HepG2 (cell line): ENCODE data around the gene TIPIN. TPM values are rescaled to one million over a fixed set of nuclear protein-coding genes. Genes with fewer than 3 reads are reported as not detected.

ENCODE experiments used
- GABPB1 ChIP-seq: IDR thresholded peaks from 2 replicates; pipeline ENCODE4 v1.6.1; 2016; ENCODE audit warnings: mild to moderate bottlenecking, missing genetic modification reagents, moderate library complexity, missing compliant biosample characterization
- GATA4 ChIP-seq: sonication (generic); IDR thresholded peaks from 2 replicates; pipeline ENCODE4 v1.6.1; 2016; ENCODE audit warnings: antibody characterized with exemption, low read depth, borderline replicate concordance
- NCOA1 ChIP-seq: sonication (generic); formaldehyde crosslinking; IDR thresholded peaks from 2 replicates; pipeline ENCODE4 v1.9.0; 2021; ENCODE audit warnings: missing genetic modification reagents
- NFATC3 ChIP-seq: sonication (generic); formaldehyde crosslinking; IDR thresholded peaks from 2 replicates; pipeline ENCODE4 v1.5.1; 2020; ENCODE audit warnings: mild to moderate bottlenecking, missing genetic modification reagents
- REPIN1 ChIP-seq: sonication (generic); formaldehyde crosslinking; IDR thresholded peaks from 2 replicates; pipeline ENCODE4 v1.8.0; 2022; ENCODE audit warnings: missing genetic modification reagents, low read depth, mild to moderate bottlenecking, borderline replicate concordance
- SAP130 ChIP-seq: IDR thresholded peaks from 2 replicates; pipeline ENCODE4 v1.6.1; 2016; ENCODE audit warnings: low read depth
- ZFX ChIP-seq: sonication (generic); formaldehyde crosslinking; IDR thresholded peaks from 2 replicates; pipeline ENCODE4 v1.4.0; 2020; ENCODE audit warnings: mild to moderate bottlenecking, low read depth, missing genetic modification reagents, moderate library complexity
- ZNF138 ChIP-seq: sonication (generic); formaldehyde crosslinking; IDR thresholded peaks from 2 replicates; pipeline ENCODE4 v1.5.0; 2020; ENCODE audit warnings: mild to moderate bottlenecking, low read depth, missing genetic modification reagents
- ZNF160 ChIP-seq: sonication (generic); formaldehyde crosslinking; IDR thresholded peaks from 2 replicates; pipeline ENCODE4 v1.8.0; 2022; ENCODE audit warnings: mild to moderate bottlenecking, inconsistent platforms, missing genetic modification reagents
- ZNF3 ChIP-seq: IDR thresholded peaks from 2 replicates; pipeline ENCODE4 v1.7.0; 2017; ENCODE audit warnings: inconsistent platforms
- ZNF329 ChIP-seq: sonication (generic); formaldehyde crosslinking; IDR thresholded peaks from 2 replicates; pipeline ENCODE4 v1.9.0; 2021; ENCODE audit warnings: low read depth, mild to moderate bottlenecking, missing genetic modification reagents
- ZNF75D ChIP-seq: sonication (generic); formaldehyde crosslinking; IDR thresholded peaks from 2 replicates; pipeline ENCODE4 v1.8.1; 2023; ENCODE audit warnings: missing genetic modification reagents, mild to moderate bottlenecking, borderline replicate concordance
- ZNF781 ChIP-seq: sonication (generic); formaldehyde crosslinking; IDR thresholded peaks from 2 replicates; pipeline ENCODE4 v1.5.1; 2020; ENCODE audit warnings: borderline replicate concordance, mild to moderate bottlenecking, missing genetic modification reagents; ENCODE audit errors: not compliant biosample characterization
- ZSCAN25 ChIP-seq: sonication (generic); formaldehyde crosslinking; IDR thresholded peaks from 2 replicates; pipeline ENCODE4 v1.8.0; 2022; ENCODE audit warnings: mild to moderate bottlenecking, missing genetic modification reagents
- polyA plus RNA-seq, 8 experiments: library from polyadenylated mRNA; depleted of rRNA in 3 of 8; stranded (reverse) in 7 of 8; unstranded in 1 of 8; fragments of >200 nt; fragmentation: Illumina TruSeq in 4 of 8; extraction: Trizol in 4 of 8; gene quantifications; 2 replicates each; pipeline versions ENCODE4 v1.2.1 to v1.2.3, GENCODE V29; 2011 to 2016; ENCODE audit warnings: low read depth in 4 of 8, missing spikeins in 1 of 8, mixed read lengths in 1 of 8; ENCODE audit not compliant: insufficient read depth in 1 of 8
- total RNA-seq, 5 experiments: library from RNA; depleted of rRNA; stranded (reverse); fragments of >200 nt; fragmentation: Illumina TruSeq; extraction: Trizol; gene quantifications; 2 replicates each; pipeline ENCODE4 v1.2.3, GENCODE V29; 2016; ENCODE audit warnings: low read depth in 1 of 5
- TF ChIP-seq, protein P1 (sequence below): fragments of 450-650 bp; IDR thresholded peaks from 2 replicates; pipeline ENCODE4 v1.6.1; 2017
- TF ChIP-seq, protein P2 (sequence below): IDR thresholded peaks from 2 replicates; pipeline ENCODE4 v1.6.1; 2012; ENCODE audit warnings: low read depth, low read length, improper control_type of control experiment
- TF ChIP-seq, protein P3 (sequence below): IDR thresholded peaks from 2 replicates; pipeline ENCODE4 v1.6.1; 2016; ENCODE audit warnings: missing compliant biosample characterization, missing genetic modification reagents, borderline replicate concordance
- TF ChIP-seq, protein P4 (sequence below), 2 experiments: fragments of 450-650 bp in 1 of 2; sonication (generic) in 1 of 2; formaldehyde crosslinking; IDR thresholded peaks; 2 replicates each; pipeline versions ENCODE4 v1.5.0 to v1.8.0; 2020 to 2022; ENCODE audit warnings: mild to moderate bottlenecking in 1 of 2, missing genetic modification reagents in 1 of 2
- TF ChIP-seq, protein P5 (sequence below): sonication (generic); formaldehyde crosslinking; IDR thresholded peaks from 2 replicates; pipeline ENCODE4 v1.8.1; 2023; ENCODE audit warnings: mild to moderate bottlenecking, moderate library complexity, missing genetic modification reagents
- TF ChIP-seq, protein P6 (sequence below): sonication (generic); formaldehyde crosslinking; IDR thresholded peaks from 2 replicates; pipeline ENCODE4 v1.5.0; 2020; ENCODE audit warnings: mild to moderate bottlenecking, missing genetic modification reagents, moderate library complexity
- TF ChIP-seq, protein P7 (sequence below): sonication (generic); formaldehyde crosslinking; conservative IDR thresholded peaks from 2 replicates; pipeline ENCODE4 v1.4.0; 2020; ENCODE audit warnings: missing genetic modification reagents

Gene TIPIN
- total and polyA plus RNA-seq, 2 of the 13 experiments (the other 11 are each of a cell fraction or from before 2014, with no cell fraction given), result 2.7 to 28.6 TPM

DNA sequence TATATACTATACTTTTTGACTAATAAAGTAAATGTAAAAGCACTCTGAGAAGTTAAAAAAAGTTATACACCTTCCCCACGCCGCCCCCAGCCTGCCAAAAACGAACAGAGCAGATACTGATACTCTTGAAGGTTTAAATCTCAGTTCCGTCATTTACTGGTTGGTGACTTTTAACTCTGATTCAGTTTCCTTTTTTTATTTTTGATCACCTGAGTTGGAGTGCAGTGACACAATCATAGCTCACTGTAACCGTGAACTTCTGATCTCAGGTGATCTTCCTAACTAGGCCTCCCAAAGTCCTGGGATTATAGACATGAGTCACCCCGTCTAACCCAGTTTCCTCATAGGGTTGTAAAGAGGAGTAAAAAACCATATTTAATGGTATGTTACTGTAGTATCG is 3.3 kb upstream of the TIPIN start (continued):
- TF ChIP-seq, protein P1, sequence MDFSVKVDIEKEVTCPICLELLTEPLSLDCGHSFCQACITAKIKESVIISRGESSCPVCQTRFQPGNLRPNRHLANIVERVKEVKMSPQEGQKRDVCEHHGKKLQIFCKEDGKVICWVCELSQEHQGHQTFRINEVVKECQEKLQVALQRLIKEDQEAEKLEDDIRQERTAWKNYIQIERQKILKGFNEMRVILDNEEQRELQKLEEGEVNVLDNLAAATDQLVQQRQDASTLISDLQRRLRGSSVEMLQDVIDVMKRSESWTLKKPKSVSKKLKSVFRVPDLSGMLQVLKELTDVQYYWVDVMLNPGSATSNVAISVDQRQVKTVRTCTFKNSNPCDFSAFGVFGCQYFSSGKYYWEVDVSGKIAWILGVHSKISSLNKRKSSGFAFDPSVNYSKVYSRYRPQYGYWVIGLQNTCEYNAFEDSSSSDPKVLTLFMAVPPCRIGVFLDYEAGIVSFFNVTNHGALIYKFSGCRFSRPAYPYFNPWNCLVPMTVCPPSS, result no peak
- TF ChIP-seq ZNF160 (CRISPR knock-in tag), result no peak
- TF ChIP-seq SAP130 (CRISPR knock-in tag), result peak; percentile 39; the same call in 1 of the 2 replicates
- no peak for TF ChIP-seq ZNF329 (CRISPR knock-in tag)
- TF ChIP-seq ZNF3 (CRISPR knock-in tag), result no peak
- no peak for TF ChIP-seq REPIN1 (CRISPR knock-in tag)
- no peak for TF ChIP-seq ZNF781 (CRISPR knock-in tag)
- TF ChIP-seq, protein P2, sequence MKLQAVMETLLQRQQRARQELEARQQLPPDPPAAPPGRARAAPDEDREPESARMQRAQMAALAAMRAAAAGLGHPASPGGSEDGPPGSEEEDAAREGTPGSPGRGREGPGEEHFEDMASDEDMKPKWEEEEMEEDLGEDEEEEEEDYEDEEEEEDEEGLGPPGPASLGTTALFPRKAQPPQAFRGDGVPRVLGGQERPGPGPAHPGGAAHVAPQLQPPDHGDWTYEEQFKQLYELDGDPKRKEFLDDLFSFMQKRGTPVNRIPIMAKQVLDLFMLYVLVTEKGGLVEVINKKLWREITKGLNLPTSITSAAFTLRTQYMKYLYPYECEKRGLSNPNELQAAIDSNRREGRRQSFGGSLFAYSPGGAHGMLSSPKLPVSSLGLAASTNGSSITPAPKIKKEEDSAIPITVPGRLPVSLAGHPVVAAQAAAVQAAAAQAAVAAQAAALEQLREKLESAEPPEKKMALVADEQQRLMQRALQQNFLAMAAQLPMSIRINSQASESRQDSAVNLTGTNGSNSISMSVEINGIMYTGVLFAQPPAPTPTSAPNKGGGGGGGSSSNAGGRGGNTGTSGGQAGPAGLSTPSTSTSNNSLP, result peak; percentile 59; the same call in 1 of the 2 replicates
- TF ChIP-seq, protein P3, sequence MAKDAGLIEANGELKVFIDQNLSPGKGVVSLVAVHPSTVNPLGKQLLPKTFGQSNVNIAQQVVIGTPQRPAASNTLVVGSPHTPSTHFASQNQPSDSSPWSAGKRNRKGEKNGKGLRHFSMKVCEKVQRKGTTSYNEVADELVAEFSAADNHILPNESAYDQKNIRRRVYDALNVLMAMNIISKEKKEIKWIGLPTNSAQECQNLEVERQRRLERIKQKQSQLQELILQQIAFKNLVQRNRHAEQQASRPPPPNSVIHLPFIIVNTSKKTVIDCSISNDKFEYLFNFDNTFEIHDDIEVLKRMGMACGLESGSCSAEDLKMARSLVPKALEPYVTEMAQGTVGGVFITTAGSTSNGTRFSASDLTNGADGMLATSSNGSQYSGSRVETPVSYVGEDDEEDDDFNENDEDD (CRISPR knock-in tag), result no peak
- 0 out of 2 replicates have a peak, but pooled peaks have one; percentile 25 for TF ChIP-seq ZFX
- TF ChIP-seq ZSCAN25, result no peak
- no peak for TF ChIP-seq NFATC3
- no peak for TF ChIP-seq GABPB1 (CRISPR knock-in tag)
- no peak for TF ChIP-seq ZNF75D (CRISPR knock-in tag)
- TF ChIP-seq GATA4, result no peak
- TF ChIP-seq, protein P4, sequence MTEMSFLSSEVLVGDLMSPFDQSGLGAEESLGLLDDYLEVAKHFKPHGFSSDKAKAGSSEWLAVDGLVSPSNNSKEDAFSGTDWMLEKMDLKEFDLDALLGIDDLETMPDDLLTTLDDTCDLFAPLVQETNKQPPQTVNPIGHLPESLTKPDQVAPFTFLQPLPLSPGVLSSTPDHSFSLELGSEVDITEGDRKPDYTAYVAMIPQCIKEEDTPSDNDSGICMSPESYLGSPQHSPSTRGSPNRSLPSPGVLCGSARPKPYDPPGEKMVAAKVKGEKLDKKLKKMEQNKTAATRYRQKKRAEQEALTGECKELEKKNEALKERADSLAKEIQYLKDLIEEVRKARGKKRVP (CRISPR knock-in tag; IDR thresholded peaks at IDR 0.05), result no peak
- TF ChIP-seq, protein P5, sequence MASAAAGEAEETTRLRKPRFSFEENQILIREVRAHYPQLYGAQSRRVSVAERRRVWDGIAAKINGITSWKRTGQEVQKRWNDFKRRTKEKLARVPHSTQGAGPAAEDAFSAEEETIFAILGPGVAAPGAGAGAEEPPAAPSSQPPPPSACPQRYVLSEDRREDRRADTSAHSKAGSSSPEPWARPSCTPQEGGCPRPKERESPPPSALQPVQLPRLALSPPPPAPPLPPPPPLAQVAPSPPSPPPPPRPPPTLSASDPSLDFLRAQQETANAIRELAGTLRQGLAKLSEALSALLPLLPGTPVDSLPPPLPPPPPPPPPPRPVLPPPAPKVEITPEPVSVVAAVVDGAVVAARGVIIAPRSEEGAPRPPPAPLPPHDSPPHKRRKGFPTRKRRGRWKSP, result no peak
- TF ChIP-seq ZNF138 (CRISPR knock-in tag), result no peak
- TF ChIP-seq NCOA1 (CRISPR knock-in tag), result no peak
- TF ChIP-seq, protein P6, sequence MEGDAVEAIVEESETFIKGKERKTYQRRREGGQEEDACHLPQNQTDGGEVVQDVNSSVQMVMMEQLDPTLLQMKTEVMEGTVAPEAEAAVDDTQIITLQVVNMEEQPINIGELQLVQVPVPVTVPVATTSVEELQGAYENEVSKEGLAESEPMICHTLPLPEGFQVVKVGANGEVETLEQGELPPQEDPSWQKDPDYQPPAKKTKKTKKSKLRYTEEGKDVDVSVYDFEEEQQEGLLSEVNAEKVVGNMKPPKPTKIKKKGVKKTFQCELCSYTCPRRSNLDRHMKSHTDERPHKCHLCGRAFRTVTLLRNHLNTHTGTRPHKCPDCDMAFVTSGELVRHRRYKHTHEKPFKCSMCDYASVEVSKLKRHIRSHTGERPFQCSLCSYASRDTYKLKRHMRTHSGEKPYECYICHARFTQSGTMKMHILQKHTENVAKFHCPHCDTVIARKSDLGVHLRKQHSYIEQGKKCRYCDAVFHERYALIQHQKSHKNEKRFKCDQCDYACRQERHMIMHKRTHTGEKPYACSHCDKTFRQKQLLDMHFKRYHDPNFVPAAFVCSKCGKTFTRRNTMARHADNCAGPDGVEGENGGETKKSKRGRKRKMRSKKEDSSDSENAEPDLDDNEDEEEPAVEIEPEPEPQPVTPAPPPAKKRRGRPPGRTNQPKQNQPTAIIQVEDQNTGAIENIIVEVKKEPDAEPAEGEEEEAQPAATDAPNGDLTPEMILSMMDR (CRISPR knock-in tag), result no peak
- TF ChIP-seq, protein P7, sequence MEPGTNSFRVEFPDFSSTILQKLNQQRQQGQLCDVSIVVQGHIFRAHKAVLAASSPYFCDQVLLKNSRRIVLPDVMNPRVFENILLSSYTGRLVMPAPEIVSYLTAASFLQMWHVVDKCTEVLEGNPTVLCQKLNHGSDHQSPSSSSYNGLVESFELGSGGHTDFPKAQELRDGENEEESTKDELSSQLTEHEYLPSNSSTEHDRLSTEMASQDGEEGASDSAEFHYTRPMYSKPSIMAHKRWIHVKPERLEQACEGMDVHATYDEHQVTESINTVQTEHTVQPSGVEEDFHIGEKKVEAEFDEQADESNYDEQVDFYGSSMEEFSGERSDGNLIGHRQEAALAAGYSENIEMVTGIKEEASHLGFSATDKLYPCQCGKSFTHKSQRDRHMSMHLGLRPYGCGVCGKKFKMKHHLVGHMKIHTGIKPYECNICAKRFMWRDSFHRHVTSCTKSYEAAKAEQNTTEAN (CRISPR knock-in tag), result no peak
